ENCODE results near the gene FSCB. TPM values are rescaled to one million over a fixed set of nuclear protein-coding genes. Genes with fewer than 3 reads are reported as not detected.

The FSCB gene
- total and polyA plus RNA-seq, 2 experiments from 2014 or later = 0.07 TPM; not detected in 1

DNA sequence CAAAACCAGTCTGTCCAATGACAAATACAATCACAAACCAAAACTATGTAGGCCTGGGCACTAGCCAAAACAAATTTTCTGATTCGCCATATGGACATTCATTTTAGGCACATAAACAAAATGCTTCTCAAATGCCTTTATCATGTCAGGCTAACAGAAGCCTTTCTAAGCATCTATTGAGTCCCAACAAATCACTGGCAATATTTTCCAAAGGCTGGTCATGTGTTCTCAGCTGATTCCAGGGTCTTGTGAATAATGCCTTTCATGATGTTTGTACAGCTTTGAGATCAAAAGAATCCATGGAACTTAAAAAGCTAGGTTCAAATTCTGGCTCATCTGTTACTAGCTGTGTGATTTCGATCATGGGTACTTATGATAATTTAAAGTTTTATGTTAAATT, 16.1 kb downstream of the FSCB start:
- DNase-seq (ENCODE audit: low spot score) (no peak), ATAC-seq (no peak)
- H3K79me2 ChIP-seq (replicated peaks; ENCODE audit: insufficient read depth) = no peaks in the 10 kb centered on the region
- H3K27me3 ChIP-seq (ENCODE audit: insufficient read depth) = no peaks in the 10 kb centered on the region
- Mint-ChIP-seq H3K9me3 (peaks cover 6% of the 10 kb centered on the region; the same call in 2 of the 3 replicates), H3K27ac (no peak overlapping the region), H3K4me1 (no peaks in the 10 kb centered on the region), H3K36me3 (ENCODE audit: low read depth) (no peaks in the 10 kb centered on the region), H3K27me3 (ENCODE audit: insufficient read depth, low read depth, poor library complexity) (no peaks in the 10 kb centered on the region), H3K4me3 (no peak overlapping the region)
- H4K20me1 ChIP-seq (replicated peaks; ENCODE audit: insufficient read depth) = no peaks in the 10 kb centered on the region
- no peak overlapping the region for H3K27ac ChIP-seq (ENCODE audit: low read depth)
- no peaks in the 10 kb centered on the region for H3K9me2 ChIP-seq (ENCODE audit: insufficient read depth)
- no peaks in the 10 kb centered on the region for H3F3A ChIP-seq (replicated peaks; ENCODE audit: low read depth)
- no peak overlapping the region for H3K4me3 ChIP-seq
- no peak overlapping the region for H3K4me2 ChIP-seq
- H2AFZ ChIP-seq = no peak overlapping the region; the same call in 1 of the 2 replicates
- TF ChIP-seq ZNF331 (CRISPR knock-in tag; IDR thresholded peaks at IDR 0.05; ENCODE audit: low read depth) (no peak), EZH2 (IDR thresholded peaks at IDR 0.05; ENCODE audit: low read depth, unreplicated experiment) (no peak), NANOG (IDR thresholded peaks at IDR 0.05; ENCODE audit: borderline replicate concordance) (no peak), EZH2phosphoT487 (IDR thresholded peaks at IDR 0.05; ENCODE audit: unreplicated experiment) (no peak), STAT1 (IDR thresholded peaks at IDR 0.05; ENCODE audit: unreplicated experiment) (no peak), JUNB (IDR thresholded peaks at IDR 0.05; ENCODE audit: unreplicated experiment) (no peak), ZNF114 (CRISPR knock-in tag; IDR thresholded peaks at IDR 0.05) (no peak), POLR2AphosphoS5 (IDR thresholded peaks at IDR 0.05; ENCODE audit: low read depth) (no peak), CREB1 (CRISPR knock-in tag; IDR thresholded peaks at IDR 0.05; ENCODE audit: low read depth) (no peak)
- TF ChIP-seq, protein P1, sequence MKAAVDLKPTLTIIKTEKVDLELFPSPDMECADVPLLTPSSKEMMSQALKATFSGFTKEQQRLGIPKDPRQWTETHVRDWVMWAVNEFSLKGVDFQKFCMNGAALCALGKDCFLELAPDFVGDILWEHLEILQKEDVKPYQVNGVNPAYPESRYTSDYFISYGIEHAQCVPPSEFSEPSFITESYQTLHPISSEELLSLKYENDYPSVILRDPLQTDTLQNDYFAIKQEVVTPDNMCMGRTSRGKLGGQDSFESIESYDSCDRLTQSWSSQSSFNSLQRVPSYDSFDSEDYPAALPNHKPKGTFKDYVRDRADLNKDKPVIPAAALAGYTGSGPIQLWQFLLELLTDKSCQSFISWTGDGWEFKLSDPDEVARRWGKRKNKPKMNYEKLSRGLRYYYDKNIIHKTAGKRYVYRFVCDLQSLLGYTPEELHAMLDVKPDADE (IDR thresholded peaks at IDR 0.05) = no peak
- TF ChIP-seq, protein P2, sequence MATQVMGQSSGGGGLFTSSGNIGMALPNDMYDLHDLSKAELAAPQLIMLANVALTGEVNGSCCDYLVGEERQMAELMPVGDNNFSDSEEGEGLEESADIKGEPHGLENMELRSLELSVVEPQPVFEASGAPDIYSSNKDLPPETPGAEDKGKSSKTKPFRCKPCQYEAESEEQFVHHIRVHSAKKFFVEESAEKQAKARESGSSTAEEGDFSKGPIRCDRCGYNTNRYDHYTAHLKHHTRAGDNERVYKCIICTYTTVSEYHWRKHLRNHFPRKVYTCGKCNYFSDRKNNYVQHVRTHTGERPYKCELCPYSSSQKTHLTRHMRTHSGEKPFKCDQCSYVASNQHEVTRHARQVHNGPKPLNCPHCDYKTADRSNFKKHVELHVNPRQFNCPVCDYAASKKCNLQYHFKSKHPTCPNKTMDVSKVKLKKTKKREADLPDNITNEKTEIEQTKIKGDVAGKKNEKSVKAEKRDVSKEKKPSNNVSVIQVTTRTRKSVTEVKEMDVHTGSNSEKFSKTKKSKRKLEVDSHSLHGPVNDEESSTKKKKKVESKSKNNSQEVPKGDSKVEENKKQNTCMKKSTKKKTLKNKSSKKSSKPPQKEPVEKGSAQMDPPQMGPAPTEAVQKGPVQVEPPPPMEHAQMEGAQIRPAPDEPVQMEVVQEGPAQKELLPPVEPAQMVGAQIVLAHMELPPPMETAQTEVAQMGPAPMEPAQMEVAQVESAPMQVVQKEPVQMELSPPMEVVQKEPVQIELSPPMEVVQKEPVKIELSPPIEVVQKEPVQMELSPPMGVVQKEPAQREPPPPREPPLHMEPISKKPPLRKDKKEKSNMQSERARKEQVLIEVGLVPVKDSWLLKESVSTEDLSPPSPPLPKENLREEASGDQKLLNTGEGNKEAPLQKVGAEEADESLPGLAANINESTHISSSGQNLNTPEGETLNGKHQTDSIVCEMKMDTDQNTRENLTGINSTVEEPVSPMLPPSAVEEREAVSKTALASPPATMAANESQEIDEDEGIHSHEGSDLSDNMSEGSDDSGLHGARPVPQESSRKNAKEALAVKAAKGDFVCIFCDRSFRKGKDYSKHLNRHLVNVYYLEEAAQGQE (IDR thresholded peaks at IDR 0.05; ENCODE audit: unreplicated experiment) = no peak
- TF ChIP-seq, protein P3, sequence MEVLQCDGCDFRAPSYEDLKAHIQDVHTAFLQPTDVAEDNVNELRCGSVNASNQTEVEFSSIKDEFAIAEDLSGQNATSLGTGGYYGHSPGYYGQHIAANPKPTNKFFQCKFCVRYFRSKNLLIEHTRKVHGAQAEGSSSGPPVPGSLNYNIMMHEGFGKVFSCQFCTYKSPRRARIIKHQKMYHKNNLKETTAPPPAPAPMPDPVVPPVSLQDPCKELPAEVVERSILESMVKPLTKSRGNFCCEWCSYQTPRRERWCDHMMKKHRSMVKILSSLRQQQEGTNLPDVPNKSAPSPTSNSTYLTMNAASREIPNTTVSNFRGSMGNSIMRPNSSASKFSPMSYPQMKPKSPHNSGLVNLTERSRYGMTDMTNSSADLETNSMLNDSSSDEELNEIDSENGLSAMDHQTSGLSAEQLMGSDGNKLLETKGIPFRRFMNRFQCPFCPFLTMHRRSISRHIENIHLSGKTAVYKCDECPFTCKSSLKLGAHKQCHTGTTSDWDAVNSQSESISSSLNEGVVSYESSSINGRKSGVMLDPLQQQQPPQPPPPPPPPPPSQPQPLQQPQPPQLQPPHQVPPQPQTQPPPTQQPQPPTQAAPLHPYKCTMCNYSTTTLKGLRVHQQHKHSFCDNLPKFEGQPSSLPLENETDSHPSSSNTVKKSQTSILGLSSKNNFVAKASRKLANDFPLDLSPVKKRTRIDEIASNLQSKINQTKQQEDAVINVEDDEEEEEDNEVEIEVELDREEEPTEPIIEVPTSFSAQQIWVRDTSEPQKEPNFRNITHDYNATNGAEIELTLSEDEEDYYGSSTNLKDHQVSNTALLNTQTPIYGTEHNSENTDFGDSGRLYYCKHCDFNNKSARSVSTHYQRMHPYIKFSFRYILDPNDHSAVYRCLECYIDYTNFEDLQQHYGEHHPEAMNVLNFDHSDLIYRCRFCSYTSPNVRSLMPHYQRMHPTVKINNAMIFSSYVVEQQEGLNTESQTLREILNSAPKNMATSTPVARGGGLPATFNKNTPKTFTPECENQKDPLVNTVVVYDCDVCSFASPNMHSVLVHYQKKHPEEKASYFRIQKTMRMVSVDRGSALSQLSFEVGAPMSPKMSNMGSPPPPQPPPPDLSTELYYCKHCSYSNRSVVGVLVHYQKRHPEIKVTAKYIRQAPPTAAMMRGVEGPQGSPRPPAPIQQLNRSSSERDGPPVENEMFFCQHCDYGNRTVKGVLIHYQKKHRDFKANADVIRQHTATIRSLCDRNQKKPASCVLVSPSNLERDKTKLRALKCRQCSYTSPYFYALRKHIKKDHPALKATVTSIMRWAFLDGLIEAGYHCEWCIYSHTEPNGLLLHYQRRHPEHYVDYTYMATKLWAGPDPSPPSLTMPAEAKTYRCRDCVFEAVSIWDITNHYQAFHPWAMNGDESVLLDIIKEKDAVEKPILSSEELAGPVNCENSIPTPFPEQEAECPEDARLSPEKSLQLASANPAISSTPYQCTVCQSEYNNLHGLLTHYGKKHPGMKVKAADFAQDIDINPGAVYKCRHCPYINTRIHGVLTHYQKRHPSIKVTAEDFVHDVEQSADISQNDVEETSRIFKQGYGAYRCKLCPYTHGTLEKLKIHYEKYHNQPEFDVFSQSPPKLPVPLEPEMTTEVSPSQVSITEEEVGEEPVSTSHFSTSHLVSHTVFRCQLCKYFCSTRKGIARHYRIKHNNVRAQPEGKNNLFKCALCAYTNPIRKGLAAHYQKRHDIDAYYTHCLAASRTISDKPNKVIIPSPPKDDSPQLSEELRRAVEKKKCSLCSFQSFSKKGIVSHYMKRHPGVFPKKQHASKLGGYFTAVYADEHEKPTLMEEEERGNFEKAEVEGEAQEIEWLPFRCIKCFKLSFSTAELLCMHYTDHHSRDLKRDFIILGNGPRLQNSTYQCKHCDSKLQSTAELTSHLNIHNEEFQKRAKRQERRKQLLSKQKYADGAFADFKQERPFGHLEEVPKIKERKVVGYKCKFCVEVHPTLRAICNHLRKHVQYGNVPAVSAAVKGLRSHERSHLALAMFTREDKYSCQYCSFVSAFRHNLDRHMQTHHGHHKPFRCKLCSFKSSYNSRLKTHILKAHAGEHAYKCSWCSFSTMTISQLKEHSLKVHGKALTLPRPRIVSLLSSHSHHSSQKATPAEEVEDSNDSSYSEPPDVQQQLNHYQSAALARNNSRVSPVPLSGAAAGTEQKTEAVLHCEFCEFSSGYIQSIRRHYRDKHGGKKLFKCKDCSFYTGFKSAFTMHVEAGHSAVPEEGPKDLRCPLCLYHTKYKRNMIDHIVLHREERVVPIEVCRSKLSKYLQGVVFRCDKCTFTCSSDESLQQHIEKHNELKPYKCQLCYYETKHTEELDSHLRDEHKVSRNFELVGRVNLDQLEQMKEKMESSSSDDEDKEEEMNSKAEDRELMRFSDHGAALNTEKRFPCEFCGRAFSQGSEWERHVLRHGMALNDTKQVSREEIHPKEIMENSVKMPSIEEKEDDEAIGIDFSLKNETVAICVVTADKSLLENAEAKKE (CRISPR knock-in tag; IDR thresholded peaks at IDR 0.05) = no peak
- TF ChIP-seq, protein P4, sequence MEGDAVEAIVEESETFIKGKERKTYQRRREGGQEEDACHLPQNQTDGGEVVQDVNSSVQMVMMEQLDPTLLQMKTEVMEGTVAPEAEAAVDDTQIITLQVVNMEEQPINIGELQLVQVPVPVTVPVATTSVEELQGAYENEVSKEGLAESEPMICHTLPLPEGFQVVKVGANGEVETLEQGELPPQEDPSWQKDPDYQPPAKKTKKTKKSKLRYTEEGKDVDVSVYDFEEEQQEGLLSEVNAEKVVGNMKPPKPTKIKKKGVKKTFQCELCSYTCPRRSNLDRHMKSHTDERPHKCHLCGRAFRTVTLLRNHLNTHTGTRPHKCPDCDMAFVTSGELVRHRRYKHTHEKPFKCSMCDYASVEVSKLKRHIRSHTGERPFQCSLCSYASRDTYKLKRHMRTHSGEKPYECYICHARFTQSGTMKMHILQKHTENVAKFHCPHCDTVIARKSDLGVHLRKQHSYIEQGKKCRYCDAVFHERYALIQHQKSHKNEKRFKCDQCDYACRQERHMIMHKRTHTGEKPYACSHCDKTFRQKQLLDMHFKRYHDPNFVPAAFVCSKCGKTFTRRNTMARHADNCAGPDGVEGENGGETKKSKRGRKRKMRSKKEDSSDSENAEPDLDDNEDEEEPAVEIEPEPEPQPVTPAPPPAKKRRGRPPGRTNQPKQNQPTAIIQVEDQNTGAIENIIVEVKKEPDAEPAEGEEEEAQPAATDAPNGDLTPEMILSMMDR (conservative IDR thresholded peaks at IDR 0.05; ENCODE audit: low read depth in 2 of 2) = no peak
- no peaks in the 10 kb centered on the region; the same call in 1 of the 2 replicates for H3K36me3 ChIP-seq (ENCODE audit: insufficient read depth)
- H3K4me1 ChIP-seq (ENCODE audit: insufficient read depth) = no peaks in the 10 kb centered on the region

Data from GM23338 (cell line).